GM10266 (cell line): ENCODE data around the gene TOR2A.
"Not testable (repeated sequence)": the region's sequence is repeated elsewhere in the genome, so short reads cannot be mapped to it uniquely, and the experiment has no call there.

Source experiments
- DNase-seq: peaks from one replicate; pipeline ENCODE4 v3.0.0; 2012; ENCODE audit errors: extremely low spot score
- TF ChIP-seq, protein P1 (sequence below): IDR thresholded peaks from 2 replicates; pipeline ENCODE4 v1.5.1; 2012; ENCODE audit warnings: mild to moderate bottlenecking, low read depth; ENCODE audit not compliant: control insufficient read depth, insufficient read depth; ENCODE audit errors: missing control alignments

Gene TOR2A

DNA sequence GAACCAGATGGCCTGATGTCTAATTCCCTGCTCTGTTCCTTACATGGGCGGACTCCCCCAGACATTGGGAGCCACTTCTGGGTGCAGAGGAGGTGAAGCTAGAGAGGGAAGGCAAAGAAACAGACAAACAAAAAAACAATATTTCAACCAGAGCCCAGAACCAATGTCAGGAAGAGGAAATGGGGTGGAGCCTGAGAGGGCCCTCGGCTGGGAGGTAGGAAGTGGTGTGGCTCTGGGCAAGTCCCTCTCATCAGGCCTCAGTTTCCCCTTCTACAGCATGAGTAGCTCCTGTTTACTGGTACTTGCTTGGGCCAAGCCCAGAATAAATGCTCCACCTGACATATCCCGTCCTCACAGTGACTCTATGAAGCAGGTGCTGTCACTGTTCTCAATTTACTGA, 32.3 kb upstream of the TOR2A start:
- TF ChIP-seq, protein P1, sequence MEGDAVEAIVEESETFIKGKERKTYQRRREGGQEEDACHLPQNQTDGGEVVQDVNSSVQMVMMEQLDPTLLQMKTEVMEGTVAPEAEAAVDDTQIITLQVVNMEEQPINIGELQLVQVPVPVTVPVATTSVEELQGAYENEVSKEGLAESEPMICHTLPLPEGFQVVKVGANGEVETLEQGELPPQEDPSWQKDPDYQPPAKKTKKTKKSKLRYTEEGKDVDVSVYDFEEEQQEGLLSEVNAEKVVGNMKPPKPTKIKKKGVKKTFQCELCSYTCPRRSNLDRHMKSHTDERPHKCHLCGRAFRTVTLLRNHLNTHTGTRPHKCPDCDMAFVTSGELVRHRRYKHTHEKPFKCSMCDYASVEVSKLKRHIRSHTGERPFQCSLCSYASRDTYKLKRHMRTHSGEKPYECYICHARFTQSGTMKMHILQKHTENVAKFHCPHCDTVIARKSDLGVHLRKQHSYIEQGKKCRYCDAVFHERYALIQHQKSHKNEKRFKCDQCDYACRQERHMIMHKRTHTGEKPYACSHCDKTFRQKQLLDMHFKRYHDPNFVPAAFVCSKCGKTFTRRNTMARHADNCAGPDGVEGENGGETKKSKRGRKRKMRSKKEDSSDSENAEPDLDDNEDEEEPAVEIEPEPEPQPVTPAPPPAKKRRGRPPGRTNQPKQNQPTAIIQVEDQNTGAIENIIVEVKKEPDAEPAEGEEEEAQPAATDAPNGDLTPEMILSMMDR, result no peak
- no peak for DNase-seq

DNA sequence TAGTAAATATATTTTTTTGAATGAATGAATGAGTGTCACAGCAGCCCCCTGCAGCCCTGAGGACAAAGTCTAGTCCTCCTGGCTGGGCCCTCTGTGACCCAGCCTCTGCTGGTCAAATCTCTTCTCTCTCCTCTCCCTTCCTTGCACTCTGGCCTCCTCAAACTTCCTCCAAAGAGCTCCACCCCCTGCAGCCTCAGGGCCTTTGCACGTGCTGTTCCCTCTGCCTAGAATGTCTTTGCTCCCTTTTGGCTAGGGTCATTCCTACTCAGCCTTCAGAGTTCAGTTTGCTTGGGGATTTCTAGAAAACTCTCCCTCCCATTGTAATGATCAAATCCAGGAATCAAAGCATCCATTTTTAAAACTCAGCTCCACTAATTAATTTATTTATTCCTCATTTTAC, 30.3 kb upstream of the TOR2A start:
- TF ChIP-seq, protein P1, result no peak
- DNase-seq, result no peak

DNA sequence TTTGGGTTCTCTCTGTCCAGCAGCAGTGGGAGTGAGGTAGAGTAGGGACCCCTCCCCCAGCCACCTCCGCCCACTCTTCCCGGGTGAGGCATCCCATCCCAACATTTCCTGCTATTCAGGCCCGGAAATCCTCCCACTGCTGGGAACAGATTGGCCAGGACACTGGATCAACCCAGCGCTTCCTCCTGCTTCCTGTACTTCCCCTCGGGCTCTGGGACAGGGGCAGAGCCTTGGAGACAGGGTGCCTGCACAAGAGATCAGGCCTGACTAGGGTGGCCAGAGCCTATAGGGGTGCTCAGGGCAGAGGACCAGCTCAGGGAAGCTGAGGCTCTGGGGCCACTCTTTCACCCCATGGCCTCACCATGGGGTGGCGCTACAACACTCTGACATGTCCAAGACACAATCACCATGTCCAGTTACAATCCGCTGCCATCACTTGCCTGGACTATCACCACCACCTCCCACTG, 28.9 kb upstream of the TOR2A start:
- DNase-seq, result peak; percentile 53
- TF ChIP-seq, protein P1, result peak; percentile 42

DNA sequence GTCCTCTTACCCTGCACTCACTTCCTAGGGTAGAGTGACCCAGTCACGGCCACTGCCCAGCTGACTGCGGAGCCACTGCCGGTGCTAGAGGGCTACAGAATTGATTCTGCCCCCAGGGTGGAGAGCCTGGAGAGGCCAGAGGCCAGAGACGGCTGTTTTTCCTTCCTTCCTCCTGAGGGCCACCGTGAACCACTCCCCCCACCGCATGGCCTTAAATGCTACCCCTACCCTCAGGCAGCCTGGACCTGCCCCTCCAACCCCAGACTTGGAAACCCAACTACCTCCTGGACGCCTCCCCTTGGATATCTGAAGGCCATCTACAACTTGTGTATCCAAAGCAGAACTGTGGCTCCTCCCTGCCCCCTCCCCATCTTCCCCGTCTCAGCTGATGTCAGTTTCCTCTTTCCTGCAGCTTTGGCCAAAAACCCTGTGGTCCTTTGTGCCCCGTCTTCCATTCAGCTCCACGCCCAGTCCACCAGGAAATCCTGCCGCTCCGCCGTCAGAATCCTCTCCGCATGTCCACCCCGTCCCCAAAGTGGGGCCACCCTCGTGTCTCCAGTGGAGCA, 27.1 kb upstream of the TOR2A start:
- TF ChIP-seq, protein P1, result no peak
- DNase-seq, result no peak

DNA sequence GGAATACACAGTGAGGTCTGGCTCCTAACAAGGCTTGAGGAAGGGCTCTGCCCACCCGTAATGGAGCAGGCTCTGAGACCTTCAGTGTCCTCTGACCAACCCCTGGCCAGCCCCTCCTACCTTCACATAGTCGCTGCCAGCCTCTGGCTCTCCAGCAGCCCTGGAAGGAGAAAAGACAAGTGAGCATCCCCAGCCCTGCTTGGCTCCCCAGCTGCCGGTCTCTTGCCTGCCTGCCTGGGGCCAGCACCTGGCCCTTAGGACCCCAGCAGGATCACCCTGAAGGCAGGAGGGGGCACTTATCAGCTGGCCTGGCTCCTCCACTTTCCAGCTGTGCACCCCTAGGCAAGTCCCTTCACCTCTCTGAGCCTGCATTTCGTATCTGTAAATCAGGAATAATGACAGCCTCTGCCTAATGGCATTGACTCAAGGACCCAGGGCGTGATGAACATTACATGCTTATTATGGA, 26.4 kb upstream of the TOR2A start:
- TF ChIP-seq, protein P1, result no peak
- DNase-seq, result no peak

DNA sequence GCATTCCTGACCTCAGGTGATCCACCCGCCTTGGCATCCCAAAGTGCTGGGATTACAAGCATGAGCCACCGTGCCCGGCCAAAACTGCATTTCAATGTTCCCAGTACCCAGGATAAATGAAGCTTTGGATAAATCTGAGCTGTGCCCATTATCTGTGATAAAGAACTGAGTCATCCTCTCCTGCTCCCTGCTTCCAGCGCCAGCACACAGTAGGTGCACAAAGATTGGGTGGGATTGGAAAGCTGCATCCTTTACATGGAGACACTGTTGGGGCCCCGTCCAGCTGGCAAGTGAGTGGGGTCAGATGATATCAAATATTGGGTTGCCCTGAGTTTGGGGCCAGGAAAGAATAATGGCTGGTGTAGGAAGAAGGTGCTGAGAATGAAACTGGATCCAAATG, 26.0 kb upstream of the TOR2A start:
- no peak for DNase-seq
- TF ChIP-seq, protein P1, result no peak

DNA sequence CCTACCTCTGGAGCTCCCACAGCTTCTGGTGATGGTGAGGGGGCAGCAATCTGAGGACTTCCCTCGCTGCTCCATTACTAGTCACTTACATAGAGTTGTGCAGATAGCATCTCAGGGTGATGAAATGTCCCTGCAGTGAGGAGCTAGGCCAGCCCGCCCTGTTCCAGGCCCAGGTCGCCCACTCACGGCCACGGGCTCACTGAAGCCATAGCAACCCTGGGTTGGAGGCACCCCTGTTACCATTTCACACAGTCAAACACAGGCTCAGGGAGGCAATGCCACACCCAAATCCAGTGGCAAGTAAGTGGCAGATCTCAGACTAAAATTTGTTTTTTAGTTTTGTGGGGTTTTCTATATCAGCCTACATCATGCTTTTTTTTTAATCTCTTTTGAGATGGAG, 23.7 kb upstream of the TOR2A start:
- DNase-seq, result no peak
- TF ChIP-seq, protein P1, result no peak

DNA sequence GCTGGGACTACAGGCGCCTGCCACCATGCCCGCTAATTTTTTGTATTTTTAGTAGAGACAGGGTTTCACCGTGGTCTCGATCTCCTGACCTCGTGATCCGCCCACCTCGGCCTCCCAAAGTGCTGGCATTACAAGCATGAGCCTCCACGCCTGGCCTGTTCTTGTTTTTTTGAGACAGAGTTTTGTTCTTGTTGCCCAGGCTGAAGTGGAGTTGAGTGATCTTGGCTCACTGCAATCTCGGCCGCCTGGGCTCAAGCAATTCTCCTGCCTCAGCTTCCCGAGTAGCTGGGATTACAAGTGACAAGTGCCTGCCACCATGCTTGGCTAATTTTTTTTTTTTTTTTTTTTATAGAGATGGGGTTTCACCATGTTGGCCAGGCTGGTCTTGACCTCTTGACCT, 21.7 kb upstream of the TOR2A start:
- DNase-seq, result not testable (repeated sequence)
